CD4-positive, alpha-beta T cell treated with Interleukin-15 for 4 hours (primary cell): ENCODE data around the gene PAX1.

Experiments
- DNase-seq: peaks from one replicate; pipeline ENCODE4 v3.0.0-alpha.2; 2020; ENCODE audit warnings: low spot score

Gene PAX1

DNA sequence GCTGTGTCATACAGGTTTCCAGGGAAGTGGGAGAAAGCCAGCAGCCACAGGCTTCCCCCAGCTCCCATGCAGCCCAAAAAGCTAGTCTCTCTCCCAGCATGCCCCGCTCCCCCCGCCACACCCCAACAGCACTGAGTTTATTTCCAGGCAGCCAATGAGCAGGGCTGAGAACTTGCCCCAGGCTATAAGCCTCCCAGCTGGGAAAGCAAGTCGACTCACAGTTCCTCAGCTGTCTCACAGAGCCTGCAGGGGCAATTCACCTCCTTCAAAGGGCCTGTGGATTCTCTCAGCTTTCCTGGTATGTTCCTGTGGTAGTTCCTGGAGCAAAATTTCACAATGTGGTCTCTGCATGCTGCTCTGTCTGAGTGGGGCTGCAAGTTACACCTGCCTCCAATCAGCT, 34.2 kb downstream of the PAX1 start:
- DNase-seq: no peak

DNA sequence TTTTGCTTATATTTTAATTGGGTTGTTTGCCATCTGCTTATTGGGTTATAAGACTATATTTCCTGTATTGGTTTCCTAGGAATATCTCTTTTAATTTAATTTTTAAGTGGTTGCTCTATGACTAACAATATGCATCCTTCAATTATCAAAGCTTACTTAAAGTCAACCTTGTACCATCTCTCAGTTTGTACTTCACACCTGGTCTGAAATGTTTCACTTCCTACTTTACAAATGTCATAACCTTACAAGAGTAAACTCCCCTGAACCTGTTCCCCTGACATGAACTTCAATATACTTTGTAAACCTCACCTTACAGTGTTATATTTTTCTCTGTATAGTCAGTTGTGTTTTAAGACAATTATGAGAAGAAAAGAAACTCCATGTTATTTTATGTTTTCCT, 35.8 kb downstream of the PAX1 start:
- no peak for DNase-seq

DNA sequence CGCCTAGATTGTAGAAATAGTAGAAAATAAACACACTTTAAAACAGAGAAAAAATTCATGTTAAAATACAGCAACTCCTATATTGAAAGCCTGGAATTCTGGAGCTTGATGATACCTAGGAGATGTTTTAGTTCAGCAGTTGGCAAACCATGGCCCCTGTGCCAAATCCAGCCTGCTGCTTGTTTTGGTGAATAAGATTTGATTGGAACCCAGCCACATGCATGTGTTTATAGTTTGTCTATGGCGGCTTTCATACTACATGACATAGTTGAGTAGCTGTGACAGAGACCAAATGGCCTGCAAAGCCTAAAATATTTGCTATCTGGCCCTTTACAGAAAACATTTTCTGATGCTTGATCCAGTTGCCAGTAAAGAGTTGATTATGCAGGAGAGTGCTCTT, 57.2 kb downstream of the PAX1 start:
- DNase-seq: no peak

DNA sequence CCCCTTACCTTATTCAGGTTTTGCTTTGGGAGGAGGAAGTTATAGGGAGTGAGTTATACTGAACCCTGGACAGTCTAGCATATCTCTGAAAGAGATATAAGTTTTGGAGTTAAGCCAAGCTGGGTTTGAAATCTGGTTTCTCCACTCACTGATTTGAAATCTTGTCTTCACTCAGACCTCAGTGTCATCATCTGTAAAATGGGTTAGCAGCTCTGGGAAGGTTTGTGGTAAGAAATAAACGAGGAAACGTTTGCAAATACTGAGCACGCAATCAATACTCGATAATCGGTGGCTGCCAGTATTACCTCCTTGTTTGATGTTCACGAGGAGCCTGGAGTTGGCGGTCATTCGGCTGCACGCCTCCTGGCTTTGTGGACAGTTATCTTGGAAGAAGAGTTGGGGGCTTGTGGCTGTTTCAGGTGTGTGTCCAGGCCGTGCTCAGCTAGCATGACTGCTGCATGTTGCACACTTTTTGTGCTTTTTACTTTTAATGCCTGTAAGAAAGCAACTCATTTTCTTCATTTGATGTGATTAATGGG, 61.8 kb downstream of the PAX1 start:
- DNase-seq: no peak

- no peak for DNase-seq
Measured at GRCh38 chr20:21767739-21768223, 62.3 kb downstream of the PAX1 start.
